Measurements from ENCODE around the gene LARGE1.

DNA sequence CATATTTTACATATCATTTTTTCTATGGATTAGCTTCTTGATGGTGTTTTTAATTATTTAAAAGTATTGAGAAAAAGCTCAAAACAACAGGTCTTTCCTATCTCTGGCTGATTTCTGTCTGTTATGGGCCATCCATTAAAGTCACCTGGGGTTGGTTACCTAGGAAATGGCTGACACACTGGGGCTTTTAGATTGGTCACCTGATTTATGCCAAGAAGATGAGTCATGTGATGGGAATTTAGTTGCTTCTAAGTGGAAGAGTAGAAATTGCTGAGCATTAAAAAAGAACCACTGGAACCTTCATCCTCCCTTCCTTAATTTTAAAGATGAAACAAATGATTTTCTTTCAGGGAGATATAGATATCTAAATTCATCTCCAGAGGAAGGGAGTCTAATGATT is 48.8 kb upstream of the LARGE1 start:
- TF ChIP-seq MCM2 (IDR thresholded peaks at IDR 0.05; ENCODE audit: low read depth) (no peak), HMG20A (CRISPR knock-in tag; conservative IDR thresholded peaks at IDR 0.05) (no peak), TAF1 (IDR thresholded peaks at IDR 0.05; ENCODE audit: control insufficient read depth, extremely low read depth, insufficient read depth, low read length, severe bottlenecking) (no peak), POLR2AphosphoS5 (IDR thresholded peaks at IDR 0.05; ENCODE audit: control insufficient read depth, insufficient read depth, low read depth, low read length) (no peak), NRF1 (conservative IDR thresholded peaks at IDR 0.05 in 1 of 2, IDR thresholded peaks at IDR 0.05 in 1 of 2) (no peak), MAZ (CRISPR knock-in tag; conservative IDR thresholded peaks at IDR 0.05 in 1 of 2, IDR thresholded peaks at IDR 0.05 in 1 of 2) (no peak)
- TF ChIP-seq, protein P1, sequence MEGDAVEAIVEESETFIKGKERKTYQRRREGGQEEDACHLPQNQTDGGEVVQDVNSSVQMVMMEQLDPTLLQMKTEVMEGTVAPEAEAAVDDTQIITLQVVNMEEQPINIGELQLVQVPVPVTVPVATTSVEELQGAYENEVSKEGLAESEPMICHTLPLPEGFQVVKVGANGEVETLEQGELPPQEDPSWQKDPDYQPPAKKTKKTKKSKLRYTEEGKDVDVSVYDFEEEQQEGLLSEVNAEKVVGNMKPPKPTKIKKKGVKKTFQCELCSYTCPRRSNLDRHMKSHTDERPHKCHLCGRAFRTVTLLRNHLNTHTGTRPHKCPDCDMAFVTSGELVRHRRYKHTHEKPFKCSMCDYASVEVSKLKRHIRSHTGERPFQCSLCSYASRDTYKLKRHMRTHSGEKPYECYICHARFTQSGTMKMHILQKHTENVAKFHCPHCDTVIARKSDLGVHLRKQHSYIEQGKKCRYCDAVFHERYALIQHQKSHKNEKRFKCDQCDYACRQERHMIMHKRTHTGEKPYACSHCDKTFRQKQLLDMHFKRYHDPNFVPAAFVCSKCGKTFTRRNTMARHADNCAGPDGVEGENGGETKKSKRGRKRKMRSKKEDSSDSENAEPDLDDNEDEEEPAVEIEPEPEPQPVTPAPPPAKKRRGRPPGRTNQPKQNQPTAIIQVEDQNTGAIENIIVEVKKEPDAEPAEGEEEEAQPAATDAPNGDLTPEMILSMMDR (IDR thresholded peaks at IDR 0.05 in 2 of 3, conservative IDR thresholded peaks at IDR 0.05 in 1 of 3; ENCODE audit: insufficient read depth in 2 of 3, low read depth in 1 of 3, low read length in 3 of 3), result no peak
- TF ChIP-seq, protein P2, sequence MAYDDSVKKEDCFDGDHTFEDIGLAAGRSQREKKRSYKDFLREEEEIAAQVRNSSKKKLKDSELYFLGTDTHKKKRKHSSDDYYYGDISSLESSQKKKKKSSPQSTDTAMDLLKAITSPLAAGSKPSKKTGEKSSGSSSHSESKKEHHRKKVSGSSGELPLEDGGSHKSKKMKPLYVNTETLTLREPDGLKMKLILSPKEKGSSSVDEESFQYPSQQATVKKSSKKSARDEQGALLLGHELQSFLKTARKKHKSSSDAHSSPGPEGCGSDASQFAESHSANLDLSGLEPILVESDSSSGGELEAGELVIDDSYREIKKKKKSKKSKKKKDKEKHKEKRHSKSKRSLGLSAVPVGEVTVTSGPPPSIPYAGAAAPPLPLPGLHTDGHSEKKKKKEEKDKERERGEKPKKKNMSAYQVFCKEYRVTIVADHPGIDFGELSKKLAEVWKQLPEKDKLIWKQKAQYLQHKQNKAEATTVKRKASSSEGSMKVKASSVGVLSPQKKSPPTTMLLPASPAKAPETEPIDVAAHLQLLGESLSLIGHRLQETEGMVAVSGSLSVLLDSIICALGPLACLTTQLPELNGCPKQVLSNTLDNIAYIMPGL (CRISPR knock-in tag; IDR thresholded peaks at IDR 0.05), result no peak
- TF ChIP-seq, protein P3, sequence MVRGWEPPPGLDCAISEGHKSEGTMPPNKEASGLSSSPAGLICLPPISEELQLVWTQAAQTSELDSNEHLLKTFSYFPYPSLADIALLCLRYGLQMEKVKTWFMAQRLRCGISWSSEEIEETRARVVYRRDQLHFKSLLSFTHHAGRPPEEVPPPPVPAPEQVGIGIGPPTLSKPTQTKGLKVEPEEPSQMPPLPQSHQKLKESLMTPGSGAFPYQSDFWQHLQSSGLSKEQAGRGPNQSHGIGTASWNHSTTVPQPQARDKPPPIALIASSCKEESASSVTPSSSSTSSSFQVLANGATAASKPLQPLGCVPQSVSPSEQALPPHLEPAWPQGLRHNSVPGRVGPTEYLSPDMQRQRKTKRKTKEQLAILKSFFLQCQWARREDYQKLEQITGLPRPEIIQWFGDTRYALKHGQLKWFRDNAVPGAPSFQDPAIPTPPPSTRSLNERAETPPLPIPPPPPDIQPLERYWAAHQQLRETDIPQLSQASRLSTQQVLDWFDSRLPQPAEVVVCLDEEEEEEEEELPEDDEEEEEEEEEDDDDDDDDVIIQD (CRISPR knock-in tag; IDR thresholded peaks at IDR 0.05), result no peak
- TF ChIP-seq, protein P4, sequence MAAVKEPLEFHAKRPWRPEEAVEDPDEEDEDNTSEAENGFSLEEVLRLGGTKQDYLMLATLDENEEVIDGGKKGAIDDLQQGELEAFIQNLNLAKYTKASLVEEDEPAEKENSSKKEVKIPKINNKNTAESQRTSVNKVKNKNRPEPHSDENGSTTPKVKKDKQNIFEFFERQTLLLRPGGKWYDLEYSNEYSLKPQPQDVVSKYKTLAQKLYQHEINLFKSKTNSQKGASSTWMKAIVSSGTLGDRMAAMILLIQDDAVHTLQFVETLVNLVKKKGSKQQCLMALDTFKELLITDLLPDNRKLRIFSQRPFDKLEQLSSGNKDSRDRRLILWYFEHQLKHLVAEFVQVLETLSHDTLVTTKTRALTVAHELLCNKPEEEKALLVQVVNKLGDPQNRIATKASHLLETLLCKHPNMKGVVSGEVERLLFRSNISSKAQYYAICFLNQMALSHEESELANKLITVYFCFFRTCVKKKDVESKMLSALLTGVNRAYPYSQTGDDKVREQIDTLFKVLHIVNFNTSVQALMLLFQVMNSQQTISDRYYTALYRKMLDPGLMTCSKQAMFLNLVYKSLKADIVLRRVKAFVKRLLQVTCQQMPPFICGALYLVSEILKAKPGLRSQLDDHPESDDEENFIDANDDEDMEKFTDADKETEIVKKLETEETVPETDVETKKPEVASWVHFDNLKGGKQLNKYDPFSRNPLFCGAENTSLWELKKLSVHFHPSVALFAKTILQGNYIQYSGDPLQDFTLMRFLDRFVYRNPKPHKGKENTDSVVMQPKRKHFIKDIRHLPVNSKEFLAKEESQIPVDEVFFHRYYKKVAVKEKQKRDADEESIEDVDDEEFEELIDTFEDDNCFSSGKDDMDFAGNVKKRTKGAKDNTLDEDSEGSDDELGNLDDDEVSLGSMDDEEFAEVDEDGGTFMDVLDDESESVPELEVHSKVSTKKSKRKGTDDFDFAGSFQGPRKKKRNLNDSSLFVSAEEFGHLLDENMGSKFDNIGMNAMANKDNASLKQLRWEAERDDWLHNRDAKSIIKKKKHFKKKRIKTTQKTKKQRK (IDR thresholded peaks at IDR 0.05; ENCODE audit: borderline replicate concordance, low read depth, low read length), result no peak

Measured in K562 (cell line).